ENCODE measurements around the gene SHROOM3.
"Not testable (repeated sequence)": the region's sequence is repeated elsewhere in the genome, so short reads cannot be mapped to it uniquely, and the experiment has no call there.

SHROOM3 gene

GRCh38 chr4:76430519-76431388 lies 4.3 kb upstream of the SHROOM3 start:
- H3K27me3 Mint-ChIP-seq: no peaks in the 10 kb centered on the region
- ATAC-seq (ENCODE audit: low read depth) (peak; percentile 31), DNase-seq (ENCODE audit: low spot score in 2 of 2) (peak in 1 of 2 donors; percentile 3)
- H3K36me3 Mint-ChIP-seq: no peaks in the 10 kb centered on the region
- H3K4me3 Mint-ChIP-seq: no peak overlapping the region
- no peak overlapping the region for H3K27ac Mint-ChIP-seq
- H3K9me3 Mint-ChIP-seq: no peaks in the 10 kb centered on the region
- H3K4me1 Mint-ChIP-seq: peaks cover 4% of the 10 kb centered on the region

GRCh38 chr4:76435528-76436319 lies 695 bp downstream of the SHROOM3 start:
- ATAC-seq (ENCODE audit: low read depth) (no peak), DNase-seq (ENCODE audit: low spot score in 2 of 2) (no peak)
- Mint-ChIP-seq H3K9me3 (no peaks in the 10 kb centered on the region), H3K27me3 (peaks cover 2% of the 10 kb centered on the region), H3K36me3 (no peaks in the 10 kb centered on the region), H3K27ac (no peak overlapping the region), H3K4me1 (peaks cover 4% of the 10 kb centered on the region), H3K4me3 (no peak overlapping the region)

- Mint-ChIP-seq H3K4me1 (peaks cover 4% of the 10 kb centered on the region), H3K4me3 (no peak overlapping the region), H3K27ac (no peak overlapping the region), H3K36me3 (no peaks in the 10 kb centered on the region), H3K27me3 (peaks cover 5% of the 10 kb centered on the region), H3K9me3 (no peaks in the 10 kb centered on the region)
- DNase-seq (ENCODE audit: low spot score in 2 of 2): no peak
- no peak for ATAC-seq (ENCODE audit: low read depth)
Observed at GRCh38 chr4:76439491-76439890, 4.5 kb downstream of the SHROOM3 start.

- peaks cover 5% of the 10 kb centered on the region for H3K27me3 Mint-ChIP-seq
- no peak overlapping the region for H3K4me3 Mint-ChIP-seq
- ATAC-seq (ENCODE audit: low read depth): no peak
- DNase-seq (ENCODE audit: low spot score in 2 of 2): no peak
- H3K9me3 Mint-ChIP-seq: no peaks in the 10 kb centered on the region
- H3K36me3 Mint-ChIP-seq: no peaks in the 10 kb centered on the region
- H3K27ac Mint-ChIP-seq: no peak overlapping the region
- H3K4me1 Mint-ChIP-seq: no peaks in the 10 kb centered on the region
Observed at GRCh38 chr4:76441881-76442280, 6.9 kb downstream of the SHROOM3 start.

- Mint-ChIP-seq H3K27me3 (peaks cover 5% of the 10 kb centered on the region), H3K36me3 (no peaks in the 10 kb centered on the region), H3K4me1 (no peaks in the 10 kb centered on the region), H3K9me3 (no peaks in the 10 kb centered on the region), H3K27ac (no peak overlapping the region), H3K4me3 (no peak overlapping the region)
- no peak for DNase-seq (ENCODE audit: low spot score in 2 of 2)
- ATAC-seq (ENCODE audit: low read depth): no peak
Observed at GRCh38 chr4:76442807-76443206, 7.8 kb downstream of the SHROOM3 start.

- Mint-ChIP-seq H3K36me3 (no peaks in the 10 kb centered on the region), H3K4me3 (no peak overlapping the region), H3K4me1 (no peaks in the 10 kb centered on the region), H3K27me3 (peaks cover 5% of the 10 kb centered on the region), H3K27ac (no peak overlapping the region), H3K9me3 (no peaks in the 10 kb centered on the region)
- DNase-seq (ENCODE audit: low spot score in 2 of 2): no peak
- ATAC-seq (ENCODE audit: low read depth): no peak
Observed at GRCh38 chr4:76443376-76443775, 8.3 kb downstream of the SHROOM3 start.

GRCh38 chr4:76445911-76446310 lies 10.9 kb downstream of the SHROOM3 start:
- Mint-ChIP-seq H3K4me3 (no peak overlapping the region), H3K27me3 (peaks cover 5% of the 10 kb centered on the region), H3K4me1 (no peaks in the 10 kb centered on the region), H3K36me3 (no peaks in the 10 kb centered on the region), H3K9me3 (no peaks in the 10 kb centered on the region), H3K27ac (no peak overlapping the region)
- ATAC-seq (ENCODE audit: low read depth): no peak
- no peak for DNase-seq (ENCODE audit: low spot score in 2 of 2)

- ATAC-seq (ENCODE audit: low read depth): no peak
- peaks cover 3% of the 10 kb centered on the region for H3K27me3 Mint-ChIP-seq
Observed at GRCh38 chr4:76447393-76447851, 12.4 kb downstream of the SHROOM3 start.

GRCh38 chr4:76448211-76448610 lies 13.2 kb downstream of the SHROOM3 start:
- ATAC-seq (ENCODE audit: low read depth): no peak
- H3K27me3 Mint-ChIP-seq: peaks cover 3% of the 10 kb centered on the region

More at GRCh38 chr4:76447393-76447851, 12.4 kb downstream of the SHROOM3 start:
- no peak for DNase-seq (ENCODE audit: low spot score in 2 of 2)
- Mint-ChIP-seq H3K36me3 (no peaks in the 10 kb centered on the region), H3K27ac (no peak overlapping the region), H3K9me3 (no peaks in the 10 kb centered on the region), H3K4me1 (no peaks in the 10 kb centered on the region), H3K4me3 (no peak overlapping the region)

GRCh38 chr4:76449362-76449767 lies 14.3 kb downstream of the SHROOM3 start:
- ATAC-seq (ENCODE audit: low read depth) (no peak), DNase-seq (ENCODE audit: low spot score in 2 of 2) (no peak)
- Mint-ChIP-seq H3K4me3 (no peak overlapping the region), H3K36me3 (no peaks in the 10 kb centered on the region), H3K9me3 (no peaks in the 10 kb centered on the region), H3K4me1 (no peaks in the 10 kb centered on the region), H3K27ac (no peak overlapping the region), H3K27me3 (peaks cover 3% of the 10 kb centered on the region)

More at GRCh38 chr4:76448211-76448610, 13.2 kb downstream of the SHROOM3 start:
- Mint-ChIP-seq H3K4me1 (no peaks in the 10 kb centered on the region), H3K4me3 (no peak overlapping the region), H3K36me3 (no peaks in the 10 kb centered on the region), H3K9me3 (no peaks in the 10 kb centered on the region), H3K27ac (no peak overlapping the region)
- DNase-seq (ENCODE audit: low spot score in 2 of 2): no peak

- DNase-seq (ENCODE audit: low spot score in 2 of 2): no peak
- no peaks in the 10 kb centered on the region for H3K36me3 Mint-ChIP-seq
- H3K9me3 Mint-ChIP-seq: no peaks in the 10 kb centered on the region
- no peak for ATAC-seq (ENCODE audit: low read depth)
- no peaks in the 10 kb centered on the region for H3K4me1 Mint-ChIP-seq
- H3K27ac Mint-ChIP-seq: no peak overlapping the region
- H3K27me3 Mint-ChIP-seq: peaks cover 3% of the 10 kb centered on the region
- no peak overlapping the region for H3K4me3 Mint-ChIP-seq
Observed at GRCh38 chr4:76449833-76450232, 14.8 kb downstream of the SHROOM3 start.

- no peak for ATAC-seq (ENCODE audit: low read depth)
- no peaks in the 10 kb centered on the region for H3K36me3 Mint-ChIP-seq
- no peaks in the 10 kb centered on the region for H3K4me1 Mint-ChIP-seq
- no peak for DNase-seq (ENCODE audit: low spot score in 2 of 2)
- peaks cover 3% of the 10 kb centered on the region for H3K27me3 Mint-ChIP-seq
- no peaks in the 10 kb centered on the region for H3K9me3 Mint-ChIP-seq
- no peak overlapping the region for H3K4me3 Mint-ChIP-seq
- H3K27ac Mint-ChIP-seq: no peak overlapping the region
Observed at GRCh38 chr4:76453232-76453631, 18.2 kb downstream of the SHROOM3 start.

- H3K4me1 Mint-ChIP-seq; ATAC-seq (ENCODE audit: low read depth); H3K27ac Mint-ChIP-seq; DNase-seq (ENCODE audit: low spot score in 2 of 2); H3K36me3 Mint-ChIP-seq; H3K9me3 Mint-ChIP-seq; H3K27me3 Mint-ChIP-seq; H3K4me3 Mint-ChIP-seq: not testable (repeated sequence)
Observed at GRCh38 chr4:76454073-76454472, 19.0 kb downstream of the SHROOM3 start.

GRCh38 chr4:76457885-76458284 lies 22.9 kb downstream of the SHROOM3 start:
- peaks cover 3% of the 10 kb centered on the region for H3K36me3 Mint-ChIP-seq
- peaks cover 4% of the 10 kb centered on the region for H3K9me3 Mint-ChIP-seq
- ATAC-seq (ENCODE audit: low read depth): no peak
- H3K27ac Mint-ChIP-seq: no peak overlapping the region
- H3K4me1 Mint-ChIP-seq: no peaks in the 10 kb centered on the region
- no peak overlapping the region for H3K4me3 Mint-ChIP-seq
- H3K27me3 Mint-ChIP-seq: peaks cover 4% of the 10 kb centered on the region
- no peak for DNase-seq (ENCODE audit: low spot score in 2 of 2)

Data from memory B cell (primary cell).